ENCODE measurements around the gene PLPPR1. TPM values are rescaled to one million over a fixed set of nuclear protein-coding genes. Genes with fewer than 3 reads are reported as not detected.

Gene PLPPR1
- total RNA-seq, 1 donor, result not detected

GRCh38 chr9:101235105-101235866 is 206.8 kb downstream of the PLPPR1 start:
- DNase-seq (ENCODE audit: low read depth), result peak; percentile 5
- no peak overlapping the region for H3K4me3 ChIP-seq (ENCODE audit: low read depth, low read length)
- peak; percentile 4 for TF ChIP-seq CTCF (IDR thresholded peaks at IDR 0.05; ENCODE audit: insufficient read depth, low read length)

GRCh38 chr9:101242651-101243050 is 214.1 kb downstream of the PLPPR1 start:
- no peak for DNase-seq (ENCODE audit: low read depth)
- H3K4me3 ChIP-seq (ENCODE audit: low read depth, low read length), result no peak overlapping the region
- no peak for TF ChIP-seq CTCF (IDR thresholded peaks at IDR 0.05; ENCODE audit: insufficient read depth, low read length)

- DNase-seq (ENCODE audit: low read depth), result no peak
- TF ChIP-seq CTCF (IDR thresholded peaks at IDR 0.05; ENCODE audit: insufficient read depth, low read length), result no peak
- H3K4me3 ChIP-seq (ENCODE audit: low read depth, low read length), result no peak overlapping the region
Observed at GRCh38 chr9:101246691-101247090, 218.2 kb downstream of the PLPPR1 start.

GRCh38 chr9:101247297-101247696 is 218.8 kb downstream of the PLPPR1 start:
- TF ChIP-seq CTCF (IDR thresholded peaks at IDR 0.05; ENCODE audit: insufficient read depth, low read length), result no peak
- no peak for DNase-seq (ENCODE audit: low read depth)
- no peak overlapping the region for H3K4me3 ChIP-seq (ENCODE audit: low read depth, low read length)

- no peak for DNase-seq (ENCODE audit: low read depth)
- no peak for TF ChIP-seq CTCF (IDR thresholded peaks at IDR 0.05; ENCODE audit: insufficient read depth, low read length)
- H3K4me3 ChIP-seq (ENCODE audit: low read depth, low read length), result no peak overlapping the region
Observed at GRCh38 chr9:101254733-101255433, 226.4 kb downstream of the PLPPR1 start.

- no peak for DNase-seq (ENCODE audit: low read depth)
- TF ChIP-seq CTCF (IDR thresholded peaks at IDR 0.05; ENCODE audit: insufficient read depth, low read length), result no peak
- no peak overlapping the region for H3K4me3 ChIP-seq (ENCODE audit: low read depth, low read length)
Observed at GRCh38 chr9:101264727-101265126, 236.2 kb downstream of the PLPPR1 start.
